Islet precursor cell (in vitro differentiated cells): ENCODE results near the gene ST6GALNAC3.
"Not testable (repeated sequence)": the region's sequence is repeated elsewhere in the genome, so short reads cannot be mapped to it uniquely, and the experiment has no call there.

Source experiments
- DNase-seq: peaks from one replicate; pipeline ENCODE4 v3.0.0-alpha.2; 2018

ST6GALNAC3 gene

GRCh38 chr1:76075188-76075489 is 593 bp downstream of the ST6GALNAC3 start:
- DNase-seq: no peak

GRCh38 chr1:76075877-76076276 is 1.3 kb downstream of the ST6GALNAC3 start:
- no peak for DNase-seq

DNA sequence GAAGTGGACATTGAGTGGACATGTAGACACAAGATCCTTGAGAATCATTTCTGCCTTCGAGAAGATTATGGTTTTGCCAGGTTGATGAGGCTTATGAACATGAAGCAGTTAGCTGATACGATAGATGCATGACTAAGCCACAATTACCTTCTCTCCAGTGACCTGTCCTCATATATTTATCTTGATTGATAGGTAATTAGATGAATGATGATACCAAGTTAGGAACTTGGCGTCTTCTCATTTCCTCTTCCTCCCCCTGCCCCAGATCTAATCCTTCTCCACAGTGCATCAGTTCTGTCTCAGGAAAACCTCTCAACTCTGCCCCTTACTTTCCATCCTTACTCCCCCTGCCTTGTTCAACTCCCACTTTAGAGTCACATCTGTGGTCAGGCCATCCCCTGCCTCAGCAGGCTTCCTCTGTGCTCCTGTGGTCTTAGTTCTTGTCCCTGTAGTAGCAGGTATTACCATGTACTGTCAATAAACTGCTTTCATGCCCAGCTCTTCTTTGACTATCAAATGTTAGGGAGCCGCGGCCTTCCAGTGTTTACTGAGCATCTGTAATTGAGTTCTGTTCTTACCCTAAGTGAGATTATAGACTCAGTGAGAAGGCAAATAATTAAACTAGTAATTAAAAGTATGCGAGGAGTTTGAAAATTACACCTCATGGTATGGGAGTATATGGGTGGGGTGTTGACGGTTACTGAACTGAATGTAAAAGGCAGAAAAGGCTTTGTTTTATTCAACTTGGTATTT is 5.1 kb downstream of the ST6GALNAC3 start:
- no peak for DNase-seq

GRCh38 chr1:76080552-76081079 is 6.1 kb downstream of the ST6GALNAC3 start:
- no peak for DNase-seq

DNA sequence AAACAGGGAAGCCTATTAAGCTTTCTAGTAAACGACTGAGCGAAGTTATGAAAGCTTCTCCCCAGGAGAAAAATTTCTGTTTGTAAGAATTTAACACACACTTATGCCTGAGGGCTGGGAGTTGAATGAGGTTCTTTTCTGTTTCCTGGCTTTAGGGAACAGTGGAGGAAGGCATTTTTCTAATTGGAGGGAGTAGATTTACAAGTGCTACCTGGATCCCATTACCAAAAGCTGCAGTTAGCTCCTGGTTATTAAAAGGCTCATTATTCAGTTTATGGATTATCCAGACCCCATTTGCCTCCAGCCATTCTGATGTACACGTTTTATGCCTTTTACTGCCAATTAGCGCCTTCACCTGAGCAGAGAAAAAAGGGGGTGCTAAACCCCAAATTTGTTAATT is 7.5 kb downstream of the ST6GALNAC3 start:
- DNase-seq: no peak

DNA sequence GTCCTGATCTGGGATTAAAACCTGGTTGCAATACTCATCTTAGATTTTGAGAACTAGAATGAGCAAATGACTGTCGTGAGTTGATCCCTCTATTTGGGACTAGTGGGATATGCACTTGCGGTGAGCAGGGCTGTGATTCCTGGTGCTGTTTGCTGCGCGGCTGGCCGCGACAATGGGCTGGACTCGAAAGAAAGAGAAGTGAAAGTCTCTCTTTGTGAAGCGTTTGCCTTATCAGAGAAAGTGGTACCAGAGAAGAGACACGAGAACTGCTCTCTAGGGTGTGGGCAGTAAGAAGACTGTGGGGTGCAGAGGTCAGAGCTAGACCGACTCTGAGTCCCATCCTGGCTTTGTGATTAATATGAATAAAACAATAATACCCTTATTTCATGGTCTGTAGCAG is 8.6 kb downstream of the ST6GALNAC3 start:
- DNase-seq: no peak

GRCh38 chr1:76084029-76084627 is 9.6 kb downstream of the ST6GALNAC3 start:
- DNase-seq: no peak

GRCh38 chr1:76084685-76085084 is 10.1 kb downstream of the ST6GALNAC3 start:
- no peak for DNase-seq

DNA sequence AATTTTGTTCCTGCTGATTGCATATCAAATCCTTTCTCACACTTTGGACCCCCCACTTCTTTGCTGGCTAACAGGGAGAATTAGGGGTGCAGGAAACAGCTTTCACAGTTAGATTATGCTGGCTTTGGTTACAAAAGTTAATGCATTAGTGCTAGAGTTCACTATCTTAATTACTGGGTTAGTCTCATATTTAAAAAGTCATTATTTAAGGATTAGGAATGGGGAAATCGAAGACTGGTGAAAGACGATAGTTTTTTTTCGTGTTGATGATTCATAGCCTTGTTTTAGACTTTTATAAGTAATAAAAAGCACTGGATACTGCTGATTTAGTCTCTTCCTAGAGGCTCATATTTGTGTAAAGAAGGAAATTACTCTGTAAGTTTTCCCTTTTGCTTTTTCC is 11.6 kb downstream of the ST6GALNAC3 start:
- DNase-seq: no peak

GRCh38 chr1:76086597-76086996 is 12.1 kb downstream of the ST6GALNAC3 start:
- DNase-seq: no peak

DNA sequence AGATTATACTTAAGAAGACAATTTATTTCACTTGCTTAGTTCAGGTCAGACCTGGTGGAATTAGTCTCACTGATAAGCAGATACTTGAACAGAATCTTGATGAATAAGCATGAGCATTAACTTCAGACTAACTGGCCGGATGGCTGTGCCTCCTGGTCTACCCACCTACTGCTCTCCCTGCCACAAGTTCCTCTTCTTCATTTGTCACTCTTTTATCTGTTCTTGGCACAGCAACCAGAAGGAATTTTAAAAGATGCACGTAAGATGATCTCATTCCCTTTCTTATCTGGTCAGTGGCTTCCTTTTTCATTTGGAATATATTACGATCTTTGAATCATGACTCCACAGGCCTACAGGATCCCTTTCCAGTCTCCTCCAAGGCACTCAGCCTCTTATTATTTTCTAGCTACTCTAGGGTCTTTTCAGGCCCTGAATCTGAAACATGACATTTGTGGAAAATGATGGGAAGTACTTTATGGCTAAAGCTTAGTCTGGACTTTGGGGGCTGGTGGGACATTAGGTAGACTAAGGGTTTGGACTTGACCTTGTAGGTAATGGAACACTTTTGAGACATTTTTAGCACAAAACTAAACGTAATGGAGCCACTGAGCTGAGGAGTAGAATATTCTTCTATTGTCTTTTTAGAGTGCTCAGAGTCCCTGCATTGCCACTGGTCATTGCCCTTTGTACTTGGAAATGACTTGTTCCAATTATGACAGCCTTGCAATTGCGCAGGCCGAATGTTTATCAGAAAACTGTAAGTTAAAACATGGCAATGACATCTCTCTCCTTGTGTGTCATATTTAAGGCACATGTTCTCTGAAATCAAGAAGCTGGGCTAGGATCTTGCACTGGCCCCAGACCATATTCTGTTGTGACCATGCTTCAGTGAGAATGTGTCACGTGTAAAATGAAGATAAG is 16.0 kb downstream of the ST6GALNAC3 start:
- no peak for DNase-seq

DNA sequence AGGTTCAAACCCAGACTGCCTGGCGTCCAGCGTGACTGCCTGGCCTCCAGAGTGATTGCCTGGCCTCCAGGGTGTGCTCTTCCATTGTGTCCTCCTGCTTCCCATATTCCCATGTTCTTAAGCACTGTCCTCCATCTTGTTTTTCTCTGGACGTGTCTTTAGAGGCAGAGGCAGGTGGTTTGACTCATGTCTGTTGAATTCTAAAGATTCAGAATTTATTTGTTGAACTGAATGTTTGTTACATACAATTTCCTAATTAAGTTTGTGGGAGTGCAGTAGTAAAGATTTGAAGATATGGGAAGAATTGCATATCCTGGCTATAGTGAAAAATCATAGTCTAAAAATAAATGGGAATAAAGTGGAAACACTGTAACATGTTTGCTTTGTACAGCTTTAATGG is 18.3 kb downstream of the ST6GALNAC3 start:
- DNase-seq: no peak

DNA sequence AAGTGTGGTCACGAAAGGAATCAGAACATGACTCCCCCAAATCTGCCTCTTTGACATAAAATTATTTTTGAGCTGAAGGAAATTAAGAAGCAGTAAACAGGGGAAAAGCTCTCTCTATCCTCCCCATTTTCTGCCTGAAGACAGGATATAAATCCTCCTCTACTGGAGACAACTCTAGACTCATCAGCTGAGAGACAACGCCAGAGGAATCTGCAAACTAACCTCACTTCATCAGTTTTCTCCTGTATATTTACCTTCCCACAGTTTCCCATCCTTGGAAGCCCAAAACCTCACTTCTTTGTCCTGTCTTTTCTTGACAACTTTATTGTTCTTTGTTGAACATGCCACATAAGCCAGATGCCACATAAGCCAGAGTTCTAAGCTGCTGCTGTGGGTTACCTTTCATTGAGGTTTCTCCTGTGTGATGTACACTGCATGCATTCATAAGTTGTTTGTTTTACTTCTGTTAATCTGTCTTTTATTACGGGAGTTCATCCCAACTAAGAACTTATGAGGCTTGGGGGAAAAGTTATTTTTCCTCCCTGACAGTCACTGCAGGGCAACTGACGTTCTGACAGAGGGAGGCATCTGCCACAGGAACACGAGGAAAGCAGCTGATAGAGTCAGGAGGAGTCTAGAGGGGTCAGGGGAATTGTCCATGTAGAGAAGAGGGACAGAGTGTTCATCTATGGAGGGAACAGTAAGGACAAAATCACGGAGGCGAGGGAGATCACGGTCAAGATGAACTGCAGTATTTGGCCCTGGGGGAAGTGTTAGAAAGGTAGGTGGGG is 19.2 kb downstream of the ST6GALNAC3 start:
- no peak for DNase-seq

GRCh38 chr1:76095802-76096201 is 21.3 kb downstream of the ST6GALNAC3 start:
- no peak for DNase-seq

GRCh38 chr1:76097064-76097463 is 22.5 kb downstream of the ST6GALNAC3 start:
- not testable (repeated sequence) for DNase-seq

GRCh38 chr1:76098845-76099244 is 24.3 kb downstream of the ST6GALNAC3 start:
- DNase-seq: no peak

DNA sequence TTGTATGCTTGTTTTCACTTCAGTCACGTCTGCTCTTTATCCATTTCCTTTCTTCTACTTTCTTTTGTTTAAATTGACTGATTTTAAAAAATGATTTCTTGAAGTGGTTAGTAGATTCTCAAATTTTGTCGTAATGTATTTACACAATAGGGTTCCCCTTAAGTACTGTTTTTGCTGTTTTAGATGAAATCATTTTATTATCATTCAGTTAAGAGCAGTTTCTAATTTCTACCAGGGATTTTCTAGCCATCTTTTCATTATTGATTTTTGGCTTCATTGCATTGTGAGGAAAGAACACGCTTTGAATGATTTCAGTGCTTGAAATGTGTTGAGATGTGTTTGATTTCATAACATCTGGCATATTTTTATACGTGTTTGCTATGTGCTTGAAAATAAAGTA is 27.0 kb downstream of the ST6GALNAC3 start:
- DNase-seq: no peak

GRCh38 chr1:76102046-76102445 is 27.5 kb downstream of the ST6GALNAC3 start:
- DNase-seq: no peak

DNA sequence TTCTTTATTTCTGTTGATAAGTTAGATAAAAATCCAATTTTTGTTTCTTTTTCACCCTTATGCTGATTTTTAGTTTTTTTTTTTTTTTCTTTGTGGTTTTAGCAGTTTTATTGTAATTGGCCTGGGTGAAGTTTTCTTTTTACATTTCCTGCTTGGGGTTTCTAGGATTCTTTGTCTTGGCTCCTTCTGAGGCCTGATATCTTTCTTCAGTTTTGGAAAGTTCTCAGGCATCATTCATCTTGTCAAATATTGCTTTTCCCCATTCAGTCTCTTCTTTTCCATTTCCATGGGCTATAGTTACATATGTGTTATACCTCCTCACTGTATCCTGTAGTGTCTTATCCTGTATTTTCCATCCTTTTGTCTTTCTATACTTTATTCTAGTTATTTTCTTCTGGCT is 28.5 kb downstream of the ST6GALNAC3 start:
- no peak for DNase-seq

DNA sequence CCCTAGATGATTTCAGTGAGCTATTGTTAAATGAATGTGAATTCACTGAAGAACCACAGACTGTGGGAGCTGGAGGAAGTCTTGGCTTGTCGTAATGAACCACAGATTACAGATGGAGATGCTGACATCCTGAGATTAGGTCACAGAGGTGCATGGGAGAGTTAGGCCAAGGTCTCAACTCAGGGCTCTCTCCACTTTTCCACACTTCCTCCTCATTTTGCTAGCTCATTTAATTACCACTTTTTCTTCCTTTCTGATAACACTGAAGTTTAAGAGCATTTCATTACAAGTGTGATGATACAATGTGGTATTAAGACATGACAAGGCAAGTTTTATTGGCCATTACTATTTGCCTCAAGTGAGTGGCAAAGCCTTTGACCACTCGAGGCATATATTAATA is 30.8 kb downstream of the ST6GALNAC3 start:
- no peak for DNase-seq

- DNase-seq: no peak
Measured at GRCh38 chr1:76106251-76106650, 31.7 kb downstream of the ST6GALNAC3 start.

DNA sequence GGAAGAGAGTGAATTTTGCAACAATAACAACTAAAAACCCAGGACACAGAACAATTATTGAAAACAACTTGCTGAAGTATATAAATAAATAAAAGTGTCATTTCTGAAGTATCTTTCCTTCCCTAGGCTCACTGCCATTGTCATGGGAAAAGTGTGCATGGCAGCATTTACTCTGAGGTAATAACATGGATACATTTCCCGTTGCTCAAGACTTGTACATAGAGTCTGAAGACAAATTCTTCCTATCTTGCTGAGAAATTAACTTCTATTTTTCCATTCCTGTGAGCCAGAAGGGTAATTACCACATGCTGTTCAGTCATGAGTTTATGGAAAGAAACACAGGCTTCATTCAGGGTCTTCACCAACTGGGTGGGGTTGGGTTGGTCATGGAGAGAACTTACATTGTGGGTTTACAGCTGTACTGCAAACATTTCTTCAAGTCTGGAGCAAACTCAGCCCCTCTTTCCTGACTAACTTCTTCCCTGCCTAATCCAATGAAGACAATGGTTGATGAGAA is 32.2 kb downstream of the ST6GALNAC3 start:
- no peak for DNase-seq

GRCh38 chr1:76109404-76109803 is 34.9 kb downstream of the ST6GALNAC3 start:
- no peak for DNase-seq
